IPS DF 6.9 (cell line): ENCODE data around the gene HLTF.
"Not testable (repeated sequence)": the region's sequence is repeated elsewhere in the genome, so short reads cannot be mapped to it uniquely, and the experiment has no call there.

Experiments used
- DNase-seq: peaks from one replicate; pipeline ENCODE4 v3.0.0-alpha.2; 2013; ENCODE audit warnings: low read depth, low spot score
- H3K27ac ChIP-seq: one replicate; pipeline ENCODE4 v1.5.1; 2013; ENCODE audit warnings: low read length, control low read depth
- H3K27me3 ChIP-seq: 2 replicates; pipeline ENCODE4 v1.6.1; 2013; ENCODE audit warnings: mild to moderate bottlenecking, low read length; ENCODE audit not compliant: control insufficient read depth, insufficient read depth
- H3K36me3 ChIP-seq: 2 replicates; pipeline ENCODE4 v1.6.1; 2013; ENCODE audit warnings: low read length; ENCODE audit not compliant: control insufficient read depth, insufficient read depth
- H3K4me1 ChIP-seq: 2 replicates; pipeline ENCODE4 v1.6.1; 2013; ENCODE audit warnings: low read length; ENCODE audit not compliant: control insufficient read depth, insufficient read depth
- H3K4me3 ChIP-seq: 2 replicates; pipeline ENCODE4 v1.5.1; 2013; ENCODE audit warnings: mild to moderate bottlenecking, low read length
- H3K9me3 ChIP-seq: 2 replicates; pipeline ENCODE4 v1.6.1; 2013; ENCODE audit warnings: low read length, inconsistent platforms; ENCODE audit not compliant: control insufficient read depth, insufficient read depth
- WGBS: extraction: QIAGEN DNeasy Blood & Tissue Kit; methylation state at CpG from one replicate; pipeline ENCODE4 v1.1.7; 2013; ENCODE audit warnings: mixed read lengths, missing lambda C conversion rate; ENCODE audit not compliant: insufficient read length, insufficient coverage; 5-methylcytosine and 5-hydroxymethylcytosine counted together

The HLTF gene

DNA sequence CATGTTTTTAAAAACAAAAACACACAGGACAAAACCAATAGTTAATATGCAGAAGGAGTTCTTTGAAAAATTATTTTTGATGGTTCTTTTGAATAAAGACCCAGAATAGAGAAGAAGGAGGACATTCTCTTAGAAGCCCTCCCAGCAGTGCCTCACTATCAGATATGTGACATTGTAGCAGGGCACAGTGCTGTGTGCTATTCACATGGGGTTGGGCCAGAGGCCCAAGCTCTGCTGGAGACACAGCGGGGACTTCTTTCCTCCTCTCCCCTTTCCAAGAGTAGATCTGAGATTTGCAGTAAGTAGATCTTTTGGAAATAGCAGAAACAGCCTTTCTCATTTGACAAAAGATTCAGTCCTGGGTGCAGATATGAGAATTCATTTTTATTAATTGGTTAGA lies 88.7 kb downstream of the HLTF start:
- Histone ChIP-seq H3K9me3 (no peaks in the 10 kb centered on the region; the same call in 1 of the 2 replicates), H3K4me3 (no peak overlapping the region), H3K27ac (no peak overlapping the region), H3K4me1 (peaks cover 5% of the 10 kb centered on the region), H3K27me3 (no peaks in the 10 kb centered on the region; the same call in 1 of the 2 replicates), H3K36me3 (no peaks in the 10 kb centered on the region; the same call in 1 of the 2 replicates)
- DNase-seq, result no peak
- no CpG with 5 or more reads among the region's 1 CpG for WGBS

DNA sequence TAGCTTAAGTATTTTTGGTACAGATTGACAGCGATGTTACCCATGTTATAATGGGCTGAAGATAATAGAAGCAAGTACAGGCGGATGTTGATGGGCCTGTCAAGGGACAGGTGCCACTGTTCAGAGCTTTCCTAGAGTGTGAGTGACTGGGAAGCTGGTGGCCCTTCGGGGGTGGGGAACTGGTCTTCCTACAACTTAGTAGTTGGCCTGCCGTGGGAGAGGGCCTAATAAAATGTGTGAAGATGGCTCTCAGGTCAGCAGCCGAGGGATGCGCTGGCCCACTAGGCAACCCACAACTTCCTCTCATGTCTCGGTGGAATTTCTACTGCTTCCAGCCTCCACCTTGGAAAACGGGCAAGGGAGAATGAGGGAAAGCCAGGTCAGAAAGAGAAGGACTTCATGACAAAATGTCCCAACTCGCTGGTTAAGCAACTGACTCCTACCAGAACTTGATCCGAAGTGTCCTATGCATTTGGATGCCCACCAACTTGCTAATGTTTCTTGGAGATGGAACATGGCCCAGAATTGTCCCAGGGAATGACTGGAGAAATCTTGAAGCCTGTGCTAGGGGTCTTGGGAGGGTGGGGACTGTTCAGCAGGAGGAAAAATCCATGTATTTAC lies 93.6 kb downstream of the HLTF start:
- no peak for DNase-seq
- no peaks in the 10 kb centered on the region for H3K9me3 ChIP-seq
- H3K27me3 ChIP-seq, result no peaks in the 10 kb centered on the region; the same call in 1 of the 2 replicates
- H3K4me3 ChIP-seq, result no peak overlapping the region
- H3K36me3 ChIP-seq, result no peaks in the 10 kb centered on the region; the same call in 1 of the 2 replicates
- H3K4me1 ChIP-seq, result peaks cover 7% of the 10 kb centered on the region
- no CpG with 5 or more reads among the region's 10 CpGs for WGBS
- no peak overlapping the region for H3K27ac ChIP-seq

DNA sequence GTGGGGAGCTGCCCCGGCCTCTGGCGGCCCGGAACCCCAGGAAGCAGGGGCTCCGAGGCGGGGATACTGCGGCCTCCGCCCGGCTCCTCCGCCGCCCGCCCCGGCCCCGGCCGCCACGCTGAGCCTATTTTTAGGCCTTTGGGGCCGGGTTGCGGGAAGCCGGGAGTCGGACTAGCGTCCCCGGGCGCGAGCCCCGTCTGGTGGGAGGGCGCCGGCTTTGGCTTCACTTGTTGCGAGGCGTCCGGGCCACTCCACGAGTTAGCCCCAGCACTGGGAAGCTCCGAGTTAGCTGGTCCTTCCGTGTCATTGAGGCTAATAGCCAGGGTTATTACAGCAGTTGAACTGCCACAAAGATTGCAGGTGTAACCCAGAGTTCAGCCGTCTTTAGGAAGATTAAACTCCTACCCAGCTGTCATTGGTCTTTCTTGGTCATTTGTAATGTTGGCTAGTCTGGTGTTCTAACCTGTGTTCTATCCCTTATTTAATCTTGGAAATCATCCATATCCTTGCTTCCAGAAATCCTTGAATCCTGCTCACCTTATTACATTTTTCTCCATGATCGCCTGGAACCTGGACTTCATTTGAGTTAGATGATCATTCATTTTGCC lies 94.2 kb downstream of the HLTF start:
- Histone ChIP-seq H3K4me1 (peaks cover 6% of the 10 kb centered on the region), H3K36me3 (no peaks in the 10 kb centered on the region; the same call in 1 of the 2 replicates), H3K9me3 (no peaks in the 10 kb centered on the region), H3K4me3 (peak overlapping the region; percentile 65), H3K27ac (no peak overlapping the region), H3K27me3 (no peaks in the 10 kb centered on the region; the same call in 1 of the 2 replicates)
- DNase-seq, result no peak
- no CpG with 5 or more reads among the region's 34 CpGs for WGBS

DNA sequence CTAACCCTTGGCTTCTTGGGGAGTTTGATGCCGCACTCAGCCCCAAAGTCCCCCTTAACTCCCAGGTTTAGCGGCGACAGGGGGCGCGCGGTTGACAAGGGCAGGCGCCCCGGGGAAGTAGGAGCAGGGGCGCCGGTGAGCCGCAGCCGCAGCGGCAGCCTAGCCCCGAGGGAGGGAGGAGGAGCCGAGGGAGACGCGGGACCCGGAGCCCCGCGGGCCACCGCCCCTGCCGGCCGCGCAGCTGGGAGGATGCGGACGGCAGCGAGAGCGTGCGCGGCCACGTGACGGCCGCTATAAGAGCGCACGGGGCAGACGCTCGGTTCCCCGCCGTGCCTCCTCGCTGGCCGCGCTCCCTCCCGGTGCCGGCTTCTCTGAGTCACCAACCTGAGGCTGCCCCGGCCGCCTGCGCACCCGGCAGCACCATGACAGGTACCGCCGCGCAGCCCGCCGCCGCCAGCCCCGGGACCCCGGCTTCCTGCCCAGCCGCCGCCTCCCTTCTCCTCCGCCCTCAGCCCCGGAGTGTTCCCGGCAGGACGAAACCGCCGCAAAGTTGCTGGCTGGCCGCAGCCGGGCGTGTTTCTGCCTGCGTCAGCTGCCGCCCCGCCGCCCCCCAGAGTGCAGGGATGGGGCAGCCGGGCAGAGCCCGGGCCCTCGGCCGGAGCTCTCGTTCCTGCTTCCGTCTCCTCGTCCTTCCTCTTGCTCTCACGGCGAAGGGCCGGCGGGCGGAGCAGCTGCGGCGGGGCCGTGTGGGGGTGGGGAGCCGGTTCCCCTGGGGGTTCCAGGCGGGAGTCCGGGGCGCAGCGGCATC lies 94.9 kb downstream of the HLTF start, which contains the start of gene GYG1:
TSS of gene GYG1 (plus strand) at position 322 of the 808 bp plus-strand sequence. CDS start at position 423, 101 bp downstream.
- Histone ChIP-seq H3K4me1 (peaks cover 6% of the 10 kb centered on the region), H3K36me3 (no peaks in the 10 kb centered on the region; the same call in 1 of the 2 replicates), H3K27ac (no peak within 1 kb of the TSS), H3K4me3 (peak within 1 kb of the TSS; percentile 65), H3K27me3 (no peaks in the 10 kb centered on the region; the same call in 1 of the 2 replicates), H3K9me3 (no peaks in the 10 kb centered on the region)
- WGBS, result no CpG with 5 or more reads among the region's 91 CpGs
- DNase-seq, result peak; percentile 48

DNA sequence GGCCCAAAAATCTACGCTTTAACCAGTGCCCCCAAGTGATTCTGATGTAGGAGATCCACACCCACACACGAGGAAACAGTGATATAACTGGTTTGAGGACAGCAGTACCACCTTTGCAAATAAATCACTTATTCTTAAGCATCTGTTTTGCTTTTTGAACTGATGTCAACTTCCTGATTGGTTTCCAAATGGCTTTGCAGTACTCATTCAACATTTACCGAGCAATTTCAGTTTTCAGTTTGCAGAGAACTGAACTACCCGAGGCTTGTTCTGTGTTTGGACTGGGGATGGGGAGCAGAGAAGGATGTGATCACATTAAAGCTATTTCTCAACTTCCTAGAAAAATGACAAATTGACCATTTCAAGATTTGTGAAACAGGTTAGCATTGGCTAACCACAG lies 96.1 kb downstream of the HLTF start:
- H3K4me3 ChIP-seq, result no peak overlapping the region
- DNase-seq, result no peak

DNA sequence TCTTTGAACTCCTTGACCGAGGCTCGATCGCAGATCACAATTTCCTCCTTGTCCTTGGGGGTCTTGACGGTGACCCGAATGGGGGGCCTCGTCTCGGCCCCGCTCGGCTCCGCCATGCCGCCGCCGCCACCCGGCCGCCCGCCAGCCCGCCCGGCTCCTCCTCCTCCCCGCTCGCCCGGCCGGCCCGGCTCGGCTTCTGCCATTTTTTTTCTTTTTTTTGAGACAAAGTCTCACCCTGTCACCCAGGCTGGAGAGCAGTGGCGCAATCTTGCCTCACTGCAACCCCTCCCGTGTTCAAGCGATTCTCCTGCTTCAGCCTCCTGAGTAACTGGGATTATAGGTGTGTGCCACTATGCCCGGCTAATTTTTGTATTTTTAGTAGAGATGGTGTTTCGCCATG lies 98.8 kb downstream of the HLTF start:
- not testable (repeated sequence) for DNase-seq, H3K4me1 ChIP-seq, H3K36me3 ChIP-seq, H3K27ac ChIP-seq, H3K4me3 ChIP-seq, H3K9me3 ChIP-seq, H3K27me3 ChIP-seq
- WGBS, result no CpG with 5 or more reads among the region's 29 CpGs

More for the DNA sequence above, 96.1 kb downstream of the HLTF start:
- H3K9me3 ChIP-seq, result no peaks in the 10 kb centered on the region
- H3K27me3 ChIP-seq, result no peaks in the 10 kb centered on the region; the same call in 1 of the 2 replicates
- H3K27ac ChIP-seq, result no peak overlapping the region
- H3K4me1 ChIP-seq, result peaks cover 6% of the 10 kb centered on the region
- no CpG with 5 or more reads among the region's 4 CpGs for WGBS
- H3K36me3 ChIP-seq, result no peaks in the 10 kb centered on the region; the same call in 1 of the 2 replicates

DNA sequence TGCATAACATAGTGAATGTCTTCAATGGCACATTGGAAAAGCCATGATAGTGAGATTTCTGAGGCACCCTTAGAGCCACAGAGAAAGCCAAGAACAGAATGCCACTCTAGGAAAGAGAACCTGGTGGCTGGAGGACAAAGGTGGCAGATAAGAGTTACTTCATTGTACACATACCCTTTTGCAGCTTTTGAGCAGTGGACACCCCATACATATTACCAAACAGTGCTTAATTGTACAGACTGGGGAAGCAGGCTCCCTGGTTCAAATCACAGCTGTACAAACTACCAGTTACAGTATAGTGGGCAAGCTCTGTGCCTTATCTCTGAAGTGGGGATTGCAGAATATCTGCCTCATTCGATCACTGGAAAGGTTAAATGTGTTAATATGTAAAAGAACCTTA lies 105.1 kb downstream of the HLTF start:
- DNase-seq, result no peak
- WGBS, result no CpG with 5 or more reads among the region's 1 CpG

More for the DNA sequence above, 105.1 kb downstream of the HLTF start:
- Histone ChIP-seq H3K27ac (no peak overlapping the region), H3K27me3 (no peaks in the 10 kb centered on the region), H3K9me3 (no peaks in the 10 kb centered on the region), H3K4me1 (no peaks in the 10 kb centered on the region), H3K36me3 (no peaks in the 10 kb centered on the region), H3K4me3 (no peak overlapping the region)
